IPS-11a (cell line): ENCODE results near the gene TPRG1L.

Source experiments
- H3K4me3 ChIP-seq: one replicate; pipeline ENCODE4 v1.5.1; 2013; ENCODE audit warnings: low read depth, low read length, control low read depth

Gene TPRG1L

DNA sequence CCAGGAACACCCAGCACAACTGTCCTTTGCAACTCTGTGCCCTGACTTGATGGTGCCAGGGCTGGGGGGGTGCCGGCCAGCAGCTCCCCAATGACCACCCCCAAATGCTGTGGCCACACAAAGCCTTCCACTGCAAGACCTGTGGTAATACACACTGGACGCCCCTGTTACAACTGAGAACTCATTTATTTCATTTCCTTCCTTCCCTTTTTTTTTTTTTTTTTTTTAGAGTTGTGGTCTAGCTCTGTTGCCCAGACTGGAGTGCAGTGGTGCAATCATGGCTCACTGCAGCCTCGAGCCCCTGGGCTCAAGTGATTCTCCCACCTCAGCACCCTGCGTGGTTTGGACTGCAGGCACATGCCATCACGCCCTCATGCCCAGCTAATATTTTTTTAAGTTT lies 52.7 kb downstream of the TPRG1L start:
- H3K4me3 ChIP-seq, result no peak overlapping the region

DNA sequence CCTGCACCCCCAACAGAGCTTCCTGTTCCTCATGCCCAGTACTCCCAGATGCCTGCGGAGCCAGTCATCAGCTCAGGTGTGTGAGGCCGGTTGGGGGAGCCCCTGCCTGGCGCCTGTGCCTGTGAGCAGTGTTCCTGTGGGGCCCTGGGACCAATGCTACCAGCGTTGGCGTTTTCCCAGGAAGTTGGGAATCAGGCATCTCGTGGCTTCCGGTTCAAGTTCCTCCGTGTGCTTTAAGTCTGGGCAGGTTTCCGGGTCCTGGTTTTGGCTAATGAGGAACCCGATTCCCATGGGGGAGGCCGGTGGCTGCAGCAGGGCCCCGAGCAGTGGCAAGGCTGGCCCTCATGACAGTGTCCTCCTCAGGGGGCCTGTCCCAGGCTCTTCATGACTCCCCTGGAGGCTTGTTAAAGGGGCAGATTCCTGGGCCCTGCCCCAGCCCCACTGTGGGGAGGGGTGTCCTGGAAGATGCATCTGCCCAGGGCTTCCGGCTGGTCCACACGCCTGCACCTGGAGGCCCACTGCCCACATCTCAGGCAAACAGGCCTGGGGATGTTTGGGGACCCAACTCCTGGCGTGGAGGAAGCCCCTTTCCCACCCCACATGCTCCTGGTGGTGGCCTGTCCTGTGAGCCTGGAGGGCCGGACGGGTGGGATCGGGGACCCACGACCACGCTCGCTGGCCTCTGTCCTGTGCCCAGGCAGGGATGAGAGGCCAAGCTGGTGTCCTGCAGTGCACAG lies 53.7 kb downstream of the TPRG1L start:
- no peak overlapping the region for H3K4me3 ChIP-seq

DNA sequence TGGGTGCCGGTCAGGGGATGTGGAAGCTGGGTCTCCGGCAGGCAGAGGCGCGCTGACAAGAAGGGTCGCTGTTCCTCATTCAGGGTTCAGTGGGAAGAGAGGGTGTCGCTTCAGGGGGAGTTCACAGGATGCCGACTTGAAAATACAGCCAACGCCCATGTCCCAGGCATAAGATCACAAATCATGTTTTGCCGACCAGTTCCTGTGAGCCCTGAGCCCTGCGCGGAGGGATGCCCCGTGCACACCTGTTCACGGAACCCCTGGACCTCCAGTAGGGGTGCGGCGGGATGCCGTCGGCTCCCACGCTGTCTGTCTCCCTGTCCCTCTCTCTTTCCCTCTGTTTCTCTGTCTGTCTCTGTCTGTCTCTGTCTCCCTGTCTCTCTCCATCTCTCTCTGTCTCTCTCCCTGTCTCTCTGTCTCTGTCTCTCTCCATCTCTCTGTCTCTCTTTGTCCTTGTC lies 54.3 kb downstream of the TPRG1L start:
- no peak overlapping the region for H3K4me3 ChIP-seq
